Suppressor macrophage treated with lipopolysaccharide for 1 hour (primary cell): ENCODE results near the gene CACNB1.
A peak's percentile ranks its signal among the peaks of the same experiment; 100 is the strongest.

Experiments
- DNase-seq, 3 donors: peaks; one replicate each; pipeline ENCODE4 v3.0.0-alpha.2; 2020 to 2022

CACNB1 gene

DNA sequence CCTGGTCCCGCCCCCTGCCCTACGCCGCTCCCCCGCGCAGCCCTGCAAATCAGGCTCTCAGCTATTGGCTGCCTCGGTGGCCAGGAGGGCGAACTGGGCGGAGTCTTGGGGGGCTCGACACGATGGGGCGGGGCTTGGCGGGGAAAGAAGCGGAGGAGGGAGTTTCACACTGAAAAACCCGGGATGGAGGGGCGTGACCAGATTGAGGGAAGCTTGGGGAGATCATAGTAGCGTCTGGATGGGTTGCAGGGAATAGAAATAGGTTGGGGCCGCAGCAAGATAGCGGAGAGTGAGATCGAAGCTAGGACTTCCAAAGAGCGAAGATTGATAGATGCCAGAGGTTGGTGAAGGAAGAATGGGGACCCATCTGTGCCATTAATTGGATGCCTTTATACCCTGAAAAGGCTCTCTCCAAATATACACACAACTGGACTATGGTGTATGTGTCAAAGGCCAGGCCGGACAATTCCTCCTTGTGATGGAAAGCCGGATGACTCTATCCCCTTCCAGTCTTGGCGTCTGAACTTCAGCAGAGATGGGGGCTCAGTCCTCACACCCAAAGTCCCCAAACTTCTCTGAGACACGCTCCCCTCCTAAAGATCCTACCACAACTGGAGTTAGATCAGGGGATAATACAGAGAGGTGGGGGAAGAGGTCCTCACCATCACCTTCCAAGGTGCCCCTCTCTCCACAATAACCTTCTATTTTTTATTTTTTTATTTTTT lies 28.7 kb upstream of the CACNB1 start:
- DNase-seq: peak; percentile 48 to 71 (median 49)

DNA sequence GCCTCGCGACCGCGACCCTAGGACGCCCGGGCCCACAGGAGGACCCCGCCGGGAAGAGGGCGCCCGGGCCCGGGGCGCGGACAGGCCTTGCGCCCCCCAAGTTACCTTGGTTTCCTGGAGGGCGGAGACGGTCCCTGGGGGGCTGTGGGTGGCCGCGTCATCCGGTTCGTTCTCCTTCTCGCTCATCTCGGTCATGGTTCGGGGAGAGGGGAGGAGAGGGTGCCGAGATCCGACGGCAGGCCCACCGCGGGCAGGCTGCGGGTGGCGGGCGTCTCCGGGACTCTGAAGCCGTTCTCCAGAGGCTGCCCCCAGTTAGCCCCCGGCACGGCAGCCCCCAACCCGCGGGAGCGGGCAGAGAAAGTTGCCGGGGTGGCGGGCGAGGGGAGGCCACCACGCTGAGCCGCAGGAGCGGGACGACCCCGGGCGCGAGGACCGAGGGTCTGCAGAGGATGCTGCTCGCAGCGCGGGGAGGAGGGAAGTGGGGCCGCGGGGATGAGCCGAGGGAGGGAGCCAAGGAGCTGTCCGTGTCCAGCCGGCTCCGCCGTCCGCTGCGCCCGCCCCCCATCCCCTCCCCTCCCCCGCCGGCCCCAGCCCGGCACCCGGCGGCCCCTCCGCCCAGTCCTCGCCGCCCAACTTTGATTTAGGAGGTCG lies 28.0 kb upstream of the CACNB1 start, which contains the start of gene STAC2:
STAC2 (minus strand) TSS at position 638 of the 651 bp plus-strand sequence; CDS start at position 195, 443 bp downstream.
- peak in 1 of 3 donors; percentile 14 for DNase-seq

DNA sequence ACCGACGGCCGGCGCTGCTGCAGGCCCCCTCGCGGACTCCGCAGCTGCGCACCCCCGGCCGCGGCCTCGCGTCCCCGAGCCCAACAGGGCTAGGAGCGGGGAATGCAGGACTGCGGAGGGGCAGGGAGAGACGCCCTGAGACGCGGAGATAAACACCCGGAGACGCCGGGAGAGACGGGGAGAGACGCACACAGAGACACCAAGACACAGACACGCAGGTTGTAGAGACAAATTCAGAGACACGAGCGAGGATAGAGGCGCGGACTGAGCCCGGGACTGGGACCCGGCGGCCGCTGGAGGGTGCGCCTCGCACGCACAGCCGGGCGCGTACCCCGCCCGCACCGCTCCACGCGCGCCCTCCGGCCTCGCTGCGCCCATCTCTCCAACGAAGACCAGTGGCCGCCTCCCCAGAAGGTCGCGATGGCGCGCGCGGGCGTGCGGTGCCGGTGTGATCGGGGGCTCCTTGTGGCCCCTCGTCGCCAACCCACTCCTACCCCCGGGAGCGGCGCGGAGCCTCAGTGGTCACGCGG lies 27.4 kb upstream of the CACNB1 start:
- DNase-seq: peak in 1 of 3 donors; percentile 43

DNA sequence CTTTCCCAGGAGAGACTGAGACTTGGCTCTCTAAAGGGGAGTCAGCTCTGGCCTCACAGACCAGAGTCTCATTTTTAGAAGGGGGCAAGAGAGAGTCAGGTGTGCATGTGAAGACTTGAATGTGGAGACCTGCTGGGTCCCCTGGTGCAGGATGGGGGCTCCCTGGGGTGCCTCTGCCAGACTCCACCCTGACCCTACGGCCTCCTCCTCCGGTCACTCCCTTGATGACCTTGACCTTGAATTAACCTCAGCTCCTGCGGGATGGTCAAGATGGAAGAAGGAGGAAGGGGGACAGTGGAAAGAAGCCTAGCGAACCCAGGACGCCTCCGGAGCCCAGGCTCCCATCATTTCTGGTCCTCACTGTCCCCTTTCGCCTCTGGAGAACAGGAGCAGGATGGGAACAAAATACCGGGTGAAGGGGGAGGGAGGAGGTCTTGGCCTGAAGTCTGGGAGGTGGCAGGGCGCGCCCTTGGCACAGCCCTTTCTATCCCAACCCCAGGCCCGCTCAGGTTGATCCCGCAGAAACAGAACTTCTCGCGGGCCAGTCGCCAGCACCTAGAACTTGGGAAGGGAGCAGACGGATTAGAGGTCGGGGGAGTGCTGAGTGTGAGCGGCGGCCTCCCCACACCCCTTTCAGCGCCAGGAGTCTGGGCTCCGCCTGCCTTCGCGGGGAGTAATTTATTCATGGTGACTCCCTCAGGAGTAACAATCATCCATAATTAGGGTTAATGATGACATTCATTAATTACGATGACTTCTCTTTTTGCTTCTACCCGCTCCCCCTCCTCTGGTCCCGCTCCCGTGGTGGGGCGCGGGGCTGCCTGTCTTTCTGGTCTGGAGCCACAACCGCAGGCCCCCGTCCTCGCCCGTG lies 26.7 kb upstream of the CACNB1 start:
- DNase-seq: no peak

DNA sequence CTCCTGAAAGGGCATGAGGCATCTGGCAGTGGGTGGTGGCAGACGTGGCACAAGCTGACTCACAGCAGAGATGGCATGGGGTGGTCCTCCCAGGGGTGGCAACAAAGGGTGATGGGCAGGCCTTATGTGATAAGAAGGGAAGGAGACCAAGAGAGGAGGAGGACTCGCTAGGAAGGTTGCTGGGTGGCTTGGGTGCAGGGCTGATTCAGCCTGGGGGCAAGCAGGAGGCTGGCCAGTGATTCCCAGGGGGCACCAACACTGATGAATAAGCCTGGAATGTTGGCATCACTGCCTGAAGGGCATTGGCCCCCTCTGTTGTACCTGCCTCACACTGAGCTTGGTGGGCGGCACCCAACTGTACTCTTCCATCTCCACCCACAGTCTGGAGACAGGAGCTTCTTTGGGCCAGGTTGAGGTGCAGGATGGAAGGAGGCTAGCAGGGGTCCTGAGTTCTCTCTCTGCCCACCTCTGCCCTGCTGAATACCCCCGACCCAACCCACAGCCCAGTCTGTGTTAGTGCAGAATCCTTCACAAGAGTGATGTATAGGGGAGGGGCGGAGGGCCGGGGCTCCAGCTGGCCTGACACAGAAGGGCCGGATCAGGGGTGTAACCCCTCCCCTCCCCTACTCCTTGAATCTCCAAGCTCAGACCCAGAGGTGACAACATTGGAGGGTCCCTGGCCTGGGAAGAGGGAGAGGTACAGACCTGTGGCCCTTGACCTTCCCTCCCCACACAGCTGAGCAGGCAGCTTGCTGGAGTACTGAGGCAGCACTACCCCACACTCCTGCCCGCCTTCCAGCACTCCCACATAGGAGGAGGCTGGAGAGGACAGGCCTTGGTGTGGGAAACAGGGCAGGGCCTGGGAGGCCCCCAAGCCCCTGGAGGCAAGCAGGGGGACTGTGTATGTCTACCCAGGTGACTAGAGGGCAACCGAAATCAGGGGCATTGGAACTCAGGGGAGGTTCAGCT lies 25.7 kb upstream of the CACNB1 start:
- DNase-seq: peak in 2 of 3 donors; percentile 39 to 43

DNA sequence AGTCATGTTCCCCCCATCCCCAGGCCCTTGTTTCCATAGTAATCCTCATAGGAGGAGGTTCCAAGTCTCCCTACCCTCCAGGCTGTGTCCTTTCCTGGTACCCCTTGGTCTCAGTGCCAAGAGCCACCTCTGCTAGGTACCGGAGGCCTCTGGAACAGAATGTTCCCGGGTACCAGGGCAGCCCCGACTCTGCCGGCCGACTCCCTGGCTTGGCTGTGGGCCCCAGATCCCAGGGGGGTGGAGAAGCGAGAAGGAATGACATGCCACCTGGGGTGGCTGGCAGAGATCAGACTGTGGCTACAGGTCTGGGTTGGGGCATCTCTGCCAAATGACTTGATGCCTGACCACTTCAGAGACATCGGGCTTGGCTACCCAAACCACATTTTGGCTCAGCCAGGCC lies 24.7 kb upstream of the CACNB1 start:
- no peak for DNase-seq

DNA sequence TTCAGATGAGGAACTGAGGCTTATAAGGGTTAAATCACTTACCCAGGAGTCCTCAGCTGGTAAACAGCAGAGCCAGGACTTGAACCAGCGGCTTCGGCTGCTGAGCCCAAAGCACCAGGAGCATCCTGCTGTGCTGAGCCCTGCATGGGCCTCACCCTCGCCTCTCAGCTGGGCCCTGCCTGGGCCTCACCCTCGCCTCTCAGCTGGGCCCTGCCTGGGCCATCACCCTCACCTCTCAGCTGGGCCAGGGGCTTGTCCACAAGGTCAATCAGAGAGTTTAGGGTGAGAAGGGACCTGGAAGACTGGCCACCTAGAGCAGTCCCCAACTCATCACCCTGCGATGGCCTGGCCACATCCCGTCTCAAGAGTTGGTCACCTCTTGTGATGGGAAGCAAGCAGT lies 24.1 kb upstream of the CACNB1 start:
- DNase-seq: no peak

DNA sequence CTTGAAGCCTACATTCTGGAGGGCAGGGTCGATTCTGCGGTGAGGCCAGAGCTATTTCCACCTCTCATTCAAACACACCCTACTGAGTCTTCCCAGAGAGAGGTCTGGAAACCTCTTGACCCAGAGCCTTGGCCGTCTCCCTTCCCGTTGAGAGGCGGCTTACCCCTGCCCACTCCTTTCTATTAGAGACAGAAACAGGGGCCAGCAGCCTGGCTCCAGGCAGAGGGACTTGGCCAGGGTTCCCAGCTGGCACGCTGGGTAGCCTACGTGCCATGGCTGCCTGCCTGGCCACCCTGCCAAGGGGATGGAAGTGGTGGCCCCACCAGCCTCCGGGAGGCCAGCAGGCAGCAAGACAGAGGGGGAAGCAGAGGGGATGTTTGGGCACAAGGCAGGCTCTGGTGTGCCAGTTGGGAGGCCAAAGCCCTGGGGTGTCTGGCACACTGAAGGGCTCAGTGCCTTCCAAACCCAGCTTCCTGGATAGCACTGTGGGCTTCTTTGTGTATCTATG lies 22.2 kb upstream of the CACNB1 start:
- no peak for DNase-seq

DNA sequence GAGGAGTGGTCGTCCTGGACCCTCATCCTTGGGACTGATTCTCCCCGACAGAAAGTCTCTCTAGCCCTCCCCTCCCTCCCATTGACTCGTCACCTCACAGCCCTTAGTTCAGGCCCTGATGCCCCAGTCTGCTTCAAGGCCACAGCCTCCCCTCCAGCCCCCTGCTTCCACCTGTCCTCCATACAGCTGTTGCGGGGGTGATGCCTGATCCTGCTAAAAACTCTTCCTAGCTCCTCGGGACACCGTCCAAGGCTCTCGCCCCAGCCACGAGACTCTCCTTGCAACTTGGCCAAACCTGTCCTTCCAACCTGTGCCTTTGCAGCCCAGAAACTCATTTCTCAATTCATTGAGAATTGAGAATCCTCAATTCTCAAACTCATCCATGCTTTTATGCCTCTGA lies 21.4 kb upstream of the CACNB1 start:
- DNase-seq: no peak

DNA sequence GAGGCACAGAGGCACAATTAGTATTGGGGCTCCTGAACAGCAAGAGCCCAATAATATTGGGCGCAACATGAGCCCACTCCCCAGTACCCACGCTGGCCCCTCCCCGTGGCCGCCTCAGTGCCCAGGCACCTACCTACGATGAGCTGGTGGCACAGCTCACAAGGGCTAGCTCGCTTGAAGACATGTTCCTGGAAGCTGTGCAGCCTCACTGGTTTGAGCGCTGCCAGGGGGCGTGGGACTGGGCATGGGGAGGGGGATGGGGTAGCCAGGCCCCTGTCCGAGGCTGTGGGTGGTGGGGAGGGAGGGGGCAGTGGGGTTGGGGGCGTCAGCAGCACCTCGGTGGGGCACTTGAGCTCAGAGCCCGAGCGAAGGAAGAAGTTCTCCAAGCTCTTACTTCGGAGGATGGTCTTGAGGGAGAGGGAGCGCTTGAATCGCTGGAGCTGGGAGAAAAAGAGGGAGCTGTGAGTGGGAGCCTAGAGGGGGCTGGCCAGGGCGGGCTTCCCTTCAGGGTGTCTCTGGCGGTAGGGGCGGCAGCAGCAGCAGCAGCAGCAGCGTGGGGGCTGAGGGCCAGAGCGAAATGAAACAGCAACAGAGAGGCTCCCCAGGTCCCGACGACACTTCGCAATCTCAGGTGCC lies 20.4 kb upstream of the CACNB1 start:
- DNase-seq: no peak

DNA sequence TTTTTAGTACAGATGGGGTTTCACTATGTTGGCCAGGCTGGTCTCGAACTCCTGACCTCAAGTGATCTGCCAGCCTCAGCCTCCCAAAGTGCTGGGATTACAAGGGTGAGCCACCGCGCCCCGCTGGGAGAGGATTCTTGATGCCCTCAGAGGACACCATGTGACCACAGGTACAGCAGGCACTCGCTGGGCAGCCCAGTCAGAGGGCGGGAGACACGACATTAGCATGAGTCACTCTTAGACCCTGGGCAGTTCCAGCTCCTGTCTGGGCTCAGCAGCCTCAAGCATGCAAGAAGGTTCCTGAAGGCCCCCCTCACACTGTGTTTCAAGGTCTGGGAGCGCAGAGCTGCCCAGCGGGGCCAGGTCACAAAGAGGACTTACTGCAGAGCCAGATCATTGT lies 16.4 kb upstream of the CACNB1 start:
- DNase-seq: no peak

DNA sequence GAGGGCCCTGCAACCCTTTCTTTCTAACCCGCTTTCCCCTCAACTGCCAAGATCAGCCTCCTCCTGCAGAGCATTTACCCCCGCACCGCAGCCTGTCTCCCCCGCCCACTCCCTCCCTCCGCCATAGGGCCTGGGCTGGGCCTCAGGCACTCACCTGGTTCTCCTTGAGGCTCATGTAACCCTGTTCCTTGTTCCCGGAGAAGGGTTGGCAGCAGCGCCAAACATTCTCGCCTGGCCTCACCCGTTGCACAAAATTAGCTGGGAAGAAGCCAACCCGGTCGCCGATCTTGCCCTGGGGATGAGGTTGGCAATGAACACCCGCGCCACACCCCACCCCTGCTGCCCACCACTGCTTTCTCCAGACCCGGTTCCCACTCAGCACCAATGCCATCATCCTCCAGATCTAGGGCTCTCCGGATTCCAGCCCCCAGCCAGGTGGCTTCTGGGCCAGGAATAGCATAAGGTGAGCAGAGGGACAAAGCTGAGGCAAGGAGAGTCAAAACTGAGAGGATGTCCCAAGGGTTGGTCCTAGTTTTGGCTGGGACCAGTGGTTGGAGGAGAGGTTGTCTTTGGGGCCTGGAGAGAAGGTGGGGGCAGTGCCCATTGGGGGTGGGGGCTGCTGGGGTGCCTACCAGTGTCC lies 15.5 kb upstream of the CACNB1 start:
- no peak for DNase-seq

DNA sequence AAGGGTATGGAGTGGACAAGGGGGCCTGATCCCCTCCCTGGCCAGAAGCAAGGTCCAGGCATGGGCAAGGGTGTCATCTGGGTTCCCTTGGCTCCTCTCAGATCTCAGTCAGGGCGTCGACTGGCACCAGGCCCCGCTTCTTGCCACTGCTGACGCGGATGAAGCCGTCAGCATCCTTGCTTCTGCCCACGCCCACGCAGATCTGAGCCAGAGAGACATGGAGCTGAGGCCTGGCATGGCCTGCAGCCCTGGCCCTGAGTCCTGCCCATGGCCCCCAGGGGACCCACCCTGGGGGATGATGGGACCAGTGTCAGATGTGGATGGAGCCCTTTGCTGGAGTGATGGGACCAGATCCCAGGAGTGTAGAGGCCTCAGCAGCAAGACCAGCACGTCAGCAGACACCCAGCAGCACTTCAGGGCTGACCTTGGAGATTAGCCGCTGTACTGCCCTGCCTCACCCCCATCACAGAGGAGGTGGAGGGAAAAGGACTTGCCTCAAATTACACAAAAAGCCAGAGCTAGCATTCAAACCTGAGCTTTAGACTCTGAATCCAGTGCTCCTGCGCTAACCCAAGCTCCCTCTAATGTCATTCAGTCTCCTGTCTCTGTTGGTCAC lies 14.8 kb upstream of the CACNB1 start:
- peak in 2 of 3 donors; percentile 37 to 62 for DNase-seq

DNA sequence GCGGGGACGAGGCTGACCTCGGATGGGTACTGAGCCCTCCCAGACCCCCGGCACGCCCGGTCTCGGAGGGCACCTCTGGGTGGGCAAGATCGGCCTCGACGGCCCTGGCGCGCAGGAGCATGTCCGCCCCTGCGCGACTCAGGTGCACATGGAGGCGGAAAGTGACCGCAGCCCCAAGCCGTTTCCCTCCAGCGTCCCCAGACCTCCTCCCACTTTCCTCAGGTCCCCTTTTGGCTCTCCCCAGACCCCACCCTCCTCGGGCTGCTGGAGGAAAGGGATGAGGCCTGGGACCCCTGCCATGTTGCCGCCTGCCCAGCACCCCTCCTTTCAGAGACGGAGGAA lies 12.6 kb upstream of the CACNB1 start:
- DNase-seq: no peak

DNA sequence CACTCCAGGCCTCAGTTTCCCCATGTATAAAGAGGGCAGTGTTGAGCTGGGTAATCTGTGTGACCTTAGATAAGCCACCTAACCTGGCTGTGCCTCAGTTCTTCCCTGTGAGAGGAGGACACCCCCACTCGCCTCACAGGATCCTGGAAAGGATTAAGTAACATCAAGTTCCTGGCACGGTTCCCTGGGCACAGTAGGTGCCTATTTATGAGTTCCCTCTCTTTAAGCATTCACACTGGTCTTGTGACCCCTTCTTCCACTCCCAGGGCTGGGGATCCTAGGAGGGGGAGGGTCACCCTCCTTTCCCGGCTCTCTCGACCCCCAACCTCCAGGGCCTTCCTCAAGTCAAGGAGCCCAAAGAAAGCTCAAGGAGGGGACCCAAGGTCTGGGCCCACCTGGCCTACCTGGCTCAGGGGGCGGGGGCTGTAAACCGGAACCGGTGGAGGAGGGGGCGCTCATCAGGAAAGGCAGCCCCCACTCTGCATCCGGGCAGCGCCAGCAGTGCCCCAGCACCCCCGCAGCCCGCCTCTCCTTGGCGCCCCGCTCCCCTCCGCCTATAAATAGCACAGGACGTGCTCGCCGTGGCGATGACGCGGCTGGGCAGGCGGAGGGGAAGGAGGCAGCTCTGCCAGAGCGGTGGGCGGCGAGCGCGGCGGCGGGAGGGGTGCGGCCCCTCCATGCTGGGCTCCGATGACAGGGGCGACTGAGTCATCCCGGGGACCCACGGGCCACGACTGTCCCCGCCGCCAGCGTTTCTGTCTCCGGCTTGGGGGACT lies 12.0 kb upstream of the CACNB1 start:
- DNase-seq: peak; percentile 85 to 94 (median 90)

DNA sequence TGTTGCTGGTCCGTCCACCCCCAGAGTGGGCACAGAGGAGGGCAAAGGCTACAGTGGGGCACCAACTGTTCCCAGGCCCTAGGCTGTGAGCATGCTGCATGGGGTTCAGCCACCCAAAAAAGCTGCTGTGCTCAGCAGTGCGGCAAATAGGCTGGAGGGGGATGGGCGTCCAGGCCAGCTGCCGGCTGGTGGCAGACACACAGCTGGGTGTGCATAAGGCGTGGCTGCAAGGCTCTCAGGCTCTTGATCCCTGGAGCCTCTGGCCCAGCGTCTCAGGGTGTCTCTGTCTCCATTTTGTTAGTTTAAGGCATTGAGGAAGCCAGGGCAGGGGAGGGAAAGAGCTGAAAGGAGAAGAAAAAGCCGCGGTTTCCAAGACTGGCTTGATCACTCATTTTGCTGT lies 11.4 kb upstream of the CACNB1 start:
- DNase-seq: peak in 1 of 3 donors; percentile 56

DNA sequence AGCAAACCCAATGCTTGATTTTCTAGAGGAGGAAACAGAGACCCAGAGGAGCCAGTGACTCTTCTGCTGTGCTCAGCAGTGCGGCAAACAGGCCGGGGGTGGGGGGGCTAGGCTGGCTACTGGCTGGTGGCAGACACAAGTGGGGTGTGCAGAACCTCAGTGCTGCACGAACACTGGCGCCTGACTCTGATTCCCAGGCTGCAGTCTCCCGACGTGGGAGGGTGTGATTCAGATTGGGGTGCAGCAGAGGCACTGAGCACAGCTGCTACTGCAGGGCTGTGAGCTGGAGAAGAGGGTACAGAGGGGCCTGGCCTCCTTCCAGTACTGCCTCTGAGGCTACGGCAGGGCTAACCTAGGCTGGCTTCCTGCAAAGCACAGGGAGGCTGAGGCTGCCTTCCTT lies 10.7 kb upstream of the CACNB1 start:
- DNase-seq: peak in 2 of 3 donors; percentile 43 to 64

DNA sequence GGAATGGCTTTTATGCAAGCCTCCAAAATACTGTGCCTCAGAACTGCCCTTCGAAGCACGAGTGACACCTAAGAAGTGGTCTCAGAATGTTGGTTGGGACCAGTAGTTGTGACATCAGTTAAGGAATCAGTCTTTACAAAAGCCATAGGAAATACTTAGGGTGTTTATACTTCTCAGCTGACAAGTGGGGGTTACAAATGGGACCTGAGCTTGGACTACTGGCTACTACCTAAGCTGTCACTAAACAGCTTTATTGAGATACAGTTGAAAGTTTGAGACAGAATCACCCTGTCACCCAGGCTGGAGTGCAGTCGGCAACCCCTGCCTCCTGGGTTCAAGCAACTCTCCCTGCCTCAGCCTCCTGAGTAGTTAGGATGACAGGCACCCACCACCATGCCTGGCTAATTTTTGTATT lies 7.7 kb upstream of the CACNB1 start:
- no peak for DNase-seq

DNA sequence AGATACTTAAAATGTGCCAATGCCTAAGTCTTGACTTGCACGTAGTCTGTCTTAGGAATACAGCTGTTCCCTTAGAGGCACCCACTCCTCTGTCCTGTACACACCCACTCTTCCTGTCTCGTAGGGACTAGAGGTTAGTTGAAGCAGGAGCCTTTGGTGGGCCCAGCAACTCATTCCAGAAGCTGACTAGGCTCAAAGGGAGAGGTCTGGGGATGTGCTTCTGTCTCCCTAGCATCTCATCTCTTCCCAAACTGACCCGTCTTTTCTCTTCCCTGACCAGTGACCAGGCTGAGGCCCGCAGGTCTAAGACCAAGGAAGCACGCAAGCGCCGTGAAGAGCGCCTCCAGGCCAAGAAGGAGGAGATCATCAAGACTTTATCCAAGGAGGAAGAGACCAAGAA lies 6.8 kb upstream of the CACNB1 start:
- no peak for DNase-seq
